ENCODE results near the gene ING5. TPM values are rescaled to one million over a fixed set of nuclear protein-coding genes. Genes with fewer than 3 reads are reported as not detected.

Gene ING5
- total RNA-seq, 2 donors from 2014 or later = 27.3 to 64.8 TPM

DNA sequence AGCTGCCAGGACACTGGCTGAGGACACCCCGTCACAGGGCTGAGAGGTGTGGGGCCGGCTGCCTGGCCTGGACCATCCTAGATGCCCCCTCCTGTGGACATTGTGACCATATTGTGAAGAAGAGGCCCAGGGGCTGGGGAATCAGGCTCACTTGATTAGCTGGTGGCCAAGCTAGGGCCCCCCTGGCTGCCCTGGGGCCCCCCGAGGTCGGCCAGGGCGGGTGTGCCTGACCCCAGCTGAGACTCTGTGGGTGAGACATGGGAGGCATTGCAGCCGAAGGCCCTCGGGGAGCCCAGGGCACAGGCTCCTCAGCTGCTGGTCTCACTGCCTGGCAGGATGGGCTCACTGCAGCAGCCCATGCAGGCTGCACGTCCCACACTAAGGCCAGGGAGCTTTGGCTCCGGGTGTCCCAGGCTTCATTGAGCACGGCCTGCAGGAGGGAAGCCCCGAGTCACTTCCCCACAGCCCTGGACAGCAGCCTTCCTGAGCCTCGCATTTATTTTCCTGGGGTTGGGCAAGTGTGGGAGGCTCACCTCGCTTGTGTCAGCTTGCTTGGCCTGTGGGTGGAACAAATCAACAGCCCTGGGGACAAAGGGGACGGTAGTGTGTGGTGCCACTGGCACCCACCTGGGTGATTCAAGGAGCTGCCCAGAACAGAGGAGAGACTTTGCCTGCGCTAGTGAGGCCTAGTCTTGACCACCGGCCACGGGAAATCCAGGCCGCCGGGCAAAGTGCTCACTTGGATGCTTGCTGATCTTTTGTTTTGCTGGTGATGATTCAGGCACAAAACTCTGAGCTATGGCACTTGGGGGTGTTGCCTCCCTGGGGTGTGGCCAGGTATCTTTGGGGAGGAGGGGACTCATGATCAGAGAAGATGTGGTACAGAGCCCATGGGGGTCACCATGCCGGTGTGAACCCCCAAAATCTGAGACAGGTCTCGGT is 76.1 kb downstream of the ING5 start:
- Histone ChIP-seq H3K36me3 (no peaks in the 10 kb centered on the region), H3K27ac (no peak overlapping the region), H3K4me3 (no peak overlapping the region), H3K4me1 (ENCODE audit: control insufficient read depth in 1 of 2, low read depth in 2 of 2) (no peaks in the 10 kb centered on the region), H3K27me3 (replicated peaks; ENCODE audit: insufficient read depth) (no peaks in the 10 kb centered on the region), H3K9me3 (no peaks in the 10 kb centered on the region)
- ATAC-seq (ENCODE audit: insufficient number of reproducible peaks, low FRiP score, low read depth) (no peak), DNase-seq (ENCODE audit: low spot score) (no peak)
- TF ChIP-seq, protein P1, sequence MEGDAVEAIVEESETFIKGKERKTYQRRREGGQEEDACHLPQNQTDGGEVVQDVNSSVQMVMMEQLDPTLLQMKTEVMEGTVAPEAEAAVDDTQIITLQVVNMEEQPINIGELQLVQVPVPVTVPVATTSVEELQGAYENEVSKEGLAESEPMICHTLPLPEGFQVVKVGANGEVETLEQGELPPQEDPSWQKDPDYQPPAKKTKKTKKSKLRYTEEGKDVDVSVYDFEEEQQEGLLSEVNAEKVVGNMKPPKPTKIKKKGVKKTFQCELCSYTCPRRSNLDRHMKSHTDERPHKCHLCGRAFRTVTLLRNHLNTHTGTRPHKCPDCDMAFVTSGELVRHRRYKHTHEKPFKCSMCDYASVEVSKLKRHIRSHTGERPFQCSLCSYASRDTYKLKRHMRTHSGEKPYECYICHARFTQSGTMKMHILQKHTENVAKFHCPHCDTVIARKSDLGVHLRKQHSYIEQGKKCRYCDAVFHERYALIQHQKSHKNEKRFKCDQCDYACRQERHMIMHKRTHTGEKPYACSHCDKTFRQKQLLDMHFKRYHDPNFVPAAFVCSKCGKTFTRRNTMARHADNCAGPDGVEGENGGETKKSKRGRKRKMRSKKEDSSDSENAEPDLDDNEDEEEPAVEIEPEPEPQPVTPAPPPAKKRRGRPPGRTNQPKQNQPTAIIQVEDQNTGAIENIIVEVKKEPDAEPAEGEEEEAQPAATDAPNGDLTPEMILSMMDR (IDR thresholded peaks at IDR 0.05) = no peak

Other genes starting within 250 kb of the ING5 start
- gene STK25, start 193.5 kb upstream of the ING5 start, total RNA-seq = 100 to 1,000 TPM; 180 to 279 TPM
- gene BOK, start 143.3 kb upstream of the ING5 start, total RNA-seq = 10 to 100 TPM; 10.7 to 27.5 TPM
- gene THAP4, start 64.9 kb upstream of the ING5 start, total RNA-seq = 10 to 100 TPM; 27.2 to 31.1 TPM
- 10 to 100 TPM; 52.0 to 86.1 TPM for gene ATG4B, start 64.3 kb upstream of the ING5 start, total RNA-seq
- 1 to 10 TPM; 6.2 to 6.4 TPM for gene DTYMK, start 15.2 kb upstream of the ING5 start, total RNA-seq
- 10 to 100 TPM; 11.1 to 38.0 TPM for gene D2HGDH, start 32.6 kb downstream of the ING5 start, total RNA-seq
- gene GAL3ST2, start 74.8 kb downstream of the ING5 start, total RNA-seq = 1 to 10 TPM in 1 of 2 donors, under 1 TPM in 1; 0.49 to 2.2 TPM
- gene NEU4, start 107.2 kb downstream of the ING5 start, total RNA-seq = 10 to 100 TPM in 1 of 2 donors, 1 to 10 TPM in 1; 5.4 to 22.0 TPM
- under 1 TPM; 0.68 to 0.92 TPM for gene PDCD1, start 156.9 kb downstream of the ING5 start, total RNA-seq
- under 1 TPM in 1 of 2 donors, not detected in 1; 0.63 TPM for gene RTP5, start 167.7 kb downstream of the ING5 start, total RNA-seq

Measured in thoracic aorta (tissue), 2 donors.